ENCODE measurements around the gene CAPN8.

DNA sequence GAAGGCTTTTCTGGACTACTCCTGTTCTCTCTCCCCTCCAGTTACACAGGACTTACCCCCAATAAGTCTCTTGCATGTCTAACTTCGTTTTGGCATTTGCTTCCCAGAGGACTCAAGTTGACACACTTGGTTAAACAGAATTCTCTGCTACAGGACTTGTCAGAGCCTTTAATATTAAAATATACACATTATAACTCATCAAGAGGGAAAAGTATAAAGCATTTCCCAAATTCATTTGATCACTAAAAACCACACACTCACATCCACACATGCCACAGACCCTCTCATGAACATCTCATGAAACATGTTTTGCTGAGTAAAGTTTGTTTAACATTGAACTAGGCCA lies 38.1 kb upstream of the CAPN8 start:
- TF ChIP-seq, protein P1, sequence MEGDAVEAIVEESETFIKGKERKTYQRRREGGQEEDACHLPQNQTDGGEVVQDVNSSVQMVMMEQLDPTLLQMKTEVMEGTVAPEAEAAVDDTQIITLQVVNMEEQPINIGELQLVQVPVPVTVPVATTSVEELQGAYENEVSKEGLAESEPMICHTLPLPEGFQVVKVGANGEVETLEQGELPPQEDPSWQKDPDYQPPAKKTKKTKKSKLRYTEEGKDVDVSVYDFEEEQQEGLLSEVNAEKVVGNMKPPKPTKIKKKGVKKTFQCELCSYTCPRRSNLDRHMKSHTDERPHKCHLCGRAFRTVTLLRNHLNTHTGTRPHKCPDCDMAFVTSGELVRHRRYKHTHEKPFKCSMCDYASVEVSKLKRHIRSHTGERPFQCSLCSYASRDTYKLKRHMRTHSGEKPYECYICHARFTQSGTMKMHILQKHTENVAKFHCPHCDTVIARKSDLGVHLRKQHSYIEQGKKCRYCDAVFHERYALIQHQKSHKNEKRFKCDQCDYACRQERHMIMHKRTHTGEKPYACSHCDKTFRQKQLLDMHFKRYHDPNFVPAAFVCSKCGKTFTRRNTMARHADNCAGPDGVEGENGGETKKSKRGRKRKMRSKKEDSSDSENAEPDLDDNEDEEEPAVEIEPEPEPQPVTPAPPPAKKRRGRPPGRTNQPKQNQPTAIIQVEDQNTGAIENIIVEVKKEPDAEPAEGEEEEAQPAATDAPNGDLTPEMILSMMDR (IDR thresholded peaks at IDR 0.05) = no peak
- TF ChIP-seq POLR2A (IDR thresholded peaks at IDR 0.05) (no peak), POLR2AphosphoS5 (IDR thresholded peaks at IDR 0.05) (no peak)
